Measurements from ENCODE around the gene PPHLN1.

PPHLN1 gene

DNA sequence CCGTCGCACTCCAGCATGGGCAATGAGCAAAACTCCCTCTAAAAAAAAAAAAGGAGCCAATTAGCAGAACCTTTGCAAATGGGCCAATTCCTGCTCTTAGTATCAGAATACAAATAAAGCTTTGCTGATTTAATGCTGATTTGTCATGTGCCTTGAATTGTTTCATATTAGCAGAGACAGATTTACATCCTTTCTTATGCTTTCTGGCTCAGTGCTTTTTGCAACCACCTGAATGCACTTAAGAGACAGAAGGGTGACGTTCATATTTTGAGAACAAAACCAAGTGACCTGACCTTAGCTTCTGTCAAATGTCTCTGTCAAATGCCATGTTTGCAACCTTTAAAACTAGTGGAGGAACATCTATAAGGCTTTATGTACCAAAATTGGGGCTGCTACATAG, 44.1 kb upstream of the PPHLN1 start:
- TF ChIP-seq TAF1 (IDR thresholded peaks at IDR 0.05; ENCODE audit: borderline replicate concordance, insufficient read depth, low read length), result no peak
- TF ChIP-seq POLR2AphosphoS5 (IDR thresholded peaks at IDR 0.05; ENCODE audit: low read depth, low read length), result no peak

DNA sequence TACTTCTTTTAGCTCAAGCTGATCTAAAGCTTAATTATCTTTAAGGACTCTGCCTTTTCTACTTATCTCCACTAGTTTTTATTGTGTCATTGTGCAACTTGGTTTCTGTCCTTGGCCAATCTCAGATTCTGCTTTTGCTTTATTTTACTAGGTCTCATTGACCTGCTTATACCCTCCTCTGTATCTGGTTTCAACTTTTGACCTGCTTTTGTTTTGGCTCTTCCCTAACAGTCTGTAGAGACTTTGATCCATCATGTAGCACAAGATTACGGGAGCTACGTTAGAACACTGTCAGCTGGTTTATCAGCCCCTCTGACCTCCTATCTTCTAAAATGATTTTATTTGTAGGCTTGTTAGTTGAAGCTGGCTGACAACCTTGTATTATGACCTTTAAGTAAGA, 43.7 kb upstream of the PPHLN1 start:
- no peak for TF ChIP-seq TAF1 (IDR thresholded peaks at IDR 0.05; ENCODE audit: borderline replicate concordance, insufficient read depth, low read length)
- no peak for TF ChIP-seq SIN3A (IDR thresholded peaks at IDR 0.05; ENCODE audit: borderline replicate concordance, insufficient read depth, low read length)
- TF ChIP-seq FOXP2 (optimal IDR thresholded peaks at IDR 0.05; ENCODE audit: borderline replicate concordance, extremely low read depth, extremely low read length, insufficient read depth), result no peak
- TF ChIP-seq, protein P1, sequence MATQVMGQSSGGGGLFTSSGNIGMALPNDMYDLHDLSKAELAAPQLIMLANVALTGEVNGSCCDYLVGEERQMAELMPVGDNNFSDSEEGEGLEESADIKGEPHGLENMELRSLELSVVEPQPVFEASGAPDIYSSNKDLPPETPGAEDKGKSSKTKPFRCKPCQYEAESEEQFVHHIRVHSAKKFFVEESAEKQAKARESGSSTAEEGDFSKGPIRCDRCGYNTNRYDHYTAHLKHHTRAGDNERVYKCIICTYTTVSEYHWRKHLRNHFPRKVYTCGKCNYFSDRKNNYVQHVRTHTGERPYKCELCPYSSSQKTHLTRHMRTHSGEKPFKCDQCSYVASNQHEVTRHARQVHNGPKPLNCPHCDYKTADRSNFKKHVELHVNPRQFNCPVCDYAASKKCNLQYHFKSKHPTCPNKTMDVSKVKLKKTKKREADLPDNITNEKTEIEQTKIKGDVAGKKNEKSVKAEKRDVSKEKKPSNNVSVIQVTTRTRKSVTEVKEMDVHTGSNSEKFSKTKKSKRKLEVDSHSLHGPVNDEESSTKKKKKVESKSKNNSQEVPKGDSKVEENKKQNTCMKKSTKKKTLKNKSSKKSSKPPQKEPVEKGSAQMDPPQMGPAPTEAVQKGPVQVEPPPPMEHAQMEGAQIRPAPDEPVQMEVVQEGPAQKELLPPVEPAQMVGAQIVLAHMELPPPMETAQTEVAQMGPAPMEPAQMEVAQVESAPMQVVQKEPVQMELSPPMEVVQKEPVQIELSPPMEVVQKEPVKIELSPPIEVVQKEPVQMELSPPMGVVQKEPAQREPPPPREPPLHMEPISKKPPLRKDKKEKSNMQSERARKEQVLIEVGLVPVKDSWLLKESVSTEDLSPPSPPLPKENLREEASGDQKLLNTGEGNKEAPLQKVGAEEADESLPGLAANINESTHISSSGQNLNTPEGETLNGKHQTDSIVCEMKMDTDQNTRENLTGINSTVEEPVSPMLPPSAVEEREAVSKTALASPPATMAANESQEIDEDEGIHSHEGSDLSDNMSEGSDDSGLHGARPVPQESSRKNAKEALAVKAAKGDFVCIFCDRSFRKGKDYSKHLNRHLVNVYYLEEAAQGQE (IDR thresholded peaks at IDR 0.05; ENCODE audit: insufficient read depth in 1 of 2, low read depth in 2 of 2, low read length in 2 of 2), result no peak
- TF ChIP-seq POLR2AphosphoS5 (IDR thresholded peaks at IDR 0.05; ENCODE audit: low read depth, low read length), result no peak

DNA sequence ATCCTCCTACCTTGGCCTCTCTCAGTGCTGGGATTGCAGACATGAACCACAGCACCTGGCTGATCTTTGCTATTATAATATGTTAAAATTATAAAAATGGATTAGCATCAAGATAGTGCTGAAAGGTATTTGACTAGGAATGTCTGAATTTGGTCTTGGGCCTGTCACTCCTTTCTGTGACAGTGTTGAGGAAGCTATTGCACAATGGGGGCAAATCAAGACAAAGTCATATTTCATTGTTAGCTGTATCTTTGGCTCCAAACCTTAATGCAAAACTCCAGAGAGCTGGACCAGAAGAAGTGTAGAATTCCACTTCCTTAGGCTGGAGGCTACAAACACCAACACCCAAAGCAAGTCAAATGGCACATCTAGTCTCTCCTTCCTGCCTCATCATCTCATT, 42.2 kb upstream of the PPHLN1 start:
- no peak for TF ChIP-seq TAF1 (IDR thresholded peaks at IDR 0.05; ENCODE audit: borderline replicate concordance, insufficient read depth, low read length)
- TF ChIP-seq SIN3A (IDR thresholded peaks at IDR 0.05; ENCODE audit: borderline replicate concordance, insufficient read depth, low read length), result no peak
- no peak for TF ChIP-seq FOXP2 (optimal IDR thresholded peaks at IDR 0.05; ENCODE audit: borderline replicate concordance, extremely low read depth, extremely low read length, insufficient read depth)
- TF ChIP-seq POLR2AphosphoS5 (IDR thresholded peaks at IDR 0.05; ENCODE audit: low read depth, low read length), result no peak
- TF ChIP-seq, protein P1 (IDR thresholded peaks at IDR 0.05; ENCODE audit: insufficient read depth in 1 of 2, low read depth in 2 of 2, low read length in 2 of 2), result no peak

DNA sequence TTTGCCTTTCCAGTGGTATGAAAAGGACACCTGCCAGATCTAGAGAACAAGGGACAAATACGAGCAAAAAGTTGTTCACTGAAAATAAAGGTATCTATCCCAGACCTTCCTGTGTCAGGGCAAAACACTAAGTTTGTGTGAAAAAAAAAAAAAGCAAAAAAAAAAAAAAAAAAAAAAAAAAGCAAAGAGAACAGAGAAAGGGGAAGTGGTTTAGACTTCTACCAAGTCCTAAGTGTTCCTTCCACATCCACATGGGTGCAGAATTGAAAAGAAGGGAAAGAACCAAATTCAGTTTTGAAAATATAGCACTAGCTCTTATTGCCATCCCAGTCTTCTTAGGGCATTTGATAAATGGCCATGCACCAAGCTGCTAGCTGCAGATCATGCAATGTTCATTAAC, 41.8 kb upstream of the PPHLN1 start:
- TF ChIP-seq FOXP2 (optimal IDR thresholded peaks at IDR 0.05; ENCODE audit: borderline replicate concordance, extremely low read depth, extremely low read length, insufficient read depth) (no peak), SIN3A (IDR thresholded peaks at IDR 0.05; ENCODE audit: borderline replicate concordance, insufficient read depth, low read length) (no peak), TAF1 (IDR thresholded peaks at IDR 0.05; ENCODE audit: borderline replicate concordance, insufficient read depth, low read length) (no peak)
- TF ChIP-seq, protein P1 (IDR thresholded peaks at IDR 0.05; ENCODE audit: insufficient read depth in 1 of 2, low read depth in 2 of 2, low read length in 2 of 2), result no peak

DNA sequence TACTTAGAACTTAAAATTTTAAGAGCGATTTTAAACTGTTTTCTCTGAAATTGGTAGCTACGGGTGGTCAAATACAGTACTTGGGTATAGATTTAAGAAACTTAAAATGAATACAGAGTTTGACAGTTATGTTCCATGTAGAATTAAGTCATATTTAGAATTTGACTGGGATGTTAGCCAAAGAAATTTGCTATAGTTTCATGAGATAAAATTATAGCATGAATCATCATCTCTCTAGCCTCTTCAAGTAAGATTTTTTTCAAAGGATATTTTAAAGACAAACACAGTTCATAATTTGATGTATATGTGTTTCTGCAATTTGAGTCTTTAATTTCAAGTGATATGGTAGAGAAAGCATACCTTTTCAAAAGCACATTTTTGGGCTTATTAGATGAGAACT, 41.1 kb upstream of the PPHLN1 start:
- no peak for TF ChIP-seq POLR2AphosphoS5 (IDR thresholded peaks at IDR 0.05; ENCODE audit: low read depth, low read length)
- TF ChIP-seq, protein P1 (IDR thresholded peaks at IDR 0.05; ENCODE audit: insufficient read depth in 1 of 2, low read depth in 2 of 2, low read length in 2 of 2), result no peak
- no peak for TF ChIP-seq FOXP2 (optimal IDR thresholded peaks at IDR 0.05; ENCODE audit: borderline replicate concordance, extremely low read depth, extremely low read length, insufficient read depth)
- no peak for TF ChIP-seq TAF1 (IDR thresholded peaks at IDR 0.05; ENCODE audit: borderline replicate concordance, insufficient read depth, low read length)
- TF ChIP-seq SIN3A (IDR thresholded peaks at IDR 0.05; ENCODE audit: borderline replicate concordance, insufficient read depth, low read length), result no peak

Measured in PFSK-1 (cell line).